ENCODE results near the gene ESYT2.

GRCh38 chr7:158720112-158720511 lies 109.2 kb downstream of the ESYT2 start:
- no peak for TF ChIP-seq EZH2 (IDR thresholded peaks at IDR 0.05; ENCODE audit: borderline replicate concordance, low read depth, low read length, poor library complexity, severe bottlenecking)
- TF ChIP-seq CTCF (conservative IDR thresholded peaks at IDR 0.05; ENCODE audit: low read depth, low read length) = no peak

Data from A673 (cell line).